Stomach smooth muscle (tissue), 2 donors: Measurements from ENCODE around the gene CYSRT1.
"Not testable (repeated sequence)": the region's sequence is repeated elsewhere in the genome, so short reads cannot be mapped to it uniquely, and the experiment has no call there.

Experiments
- H3K27ac ChIP-seq: one replicate; pipeline ENCODE4 v1.7.0; 2013; ENCODE audit warnings: mild to moderate bottlenecking, low read length, inconsistent platforms
- H3K27me3 ChIP-seq, 2 donors: one replicate each; pipeline ENCODE4 v1.7.0; 2013; ENCODE audit warnings: low read length in 2 of 2; ENCODE audit not compliant: insufficient read depth in 2 of 2, control insufficient read depth in 1 of 2
- H3K36me3 ChIP-seq, 2 donors: one replicate each; pipeline ENCODE4 v1.7.0; 2013; ENCODE audit warnings: low read length in 2 of 2; ENCODE audit not compliant: control insufficient read depth in 2 of 2, insufficient read depth in 2 of 2
- H3K4me1 ChIP-seq: one replicate; pipeline ENCODE4 v1.7.0; 2013; ENCODE audit warnings: low read length; ENCODE audit not compliant: control insufficient read depth, insufficient read depth
- H3K4me3 ChIP-seq, 2 donors: one replicate each; pipeline ENCODE4 v1.7.0; 2013; ENCODE audit warnings: low read length in 2 of 2
- H3K9ac ChIP-seq, 2 donors: one replicate each; pipeline ENCODE4 v1.7.0; 2013; ENCODE audit warnings: low read length in 2 of 2, mild to moderate bottlenecking in 1 of 2
- H3K9me3 ChIP-seq, 2 donors: one replicate each; pipeline ENCODE4 v1.7.0; 2013; ENCODE audit warnings: low read length in 2 of 2; ENCODE audit not compliant: control insufficient read depth in 2 of 2
- donor health status: healthy.
- donor health status: Pancreatic carcinoma.

CYSRT1 gene

DNA sequence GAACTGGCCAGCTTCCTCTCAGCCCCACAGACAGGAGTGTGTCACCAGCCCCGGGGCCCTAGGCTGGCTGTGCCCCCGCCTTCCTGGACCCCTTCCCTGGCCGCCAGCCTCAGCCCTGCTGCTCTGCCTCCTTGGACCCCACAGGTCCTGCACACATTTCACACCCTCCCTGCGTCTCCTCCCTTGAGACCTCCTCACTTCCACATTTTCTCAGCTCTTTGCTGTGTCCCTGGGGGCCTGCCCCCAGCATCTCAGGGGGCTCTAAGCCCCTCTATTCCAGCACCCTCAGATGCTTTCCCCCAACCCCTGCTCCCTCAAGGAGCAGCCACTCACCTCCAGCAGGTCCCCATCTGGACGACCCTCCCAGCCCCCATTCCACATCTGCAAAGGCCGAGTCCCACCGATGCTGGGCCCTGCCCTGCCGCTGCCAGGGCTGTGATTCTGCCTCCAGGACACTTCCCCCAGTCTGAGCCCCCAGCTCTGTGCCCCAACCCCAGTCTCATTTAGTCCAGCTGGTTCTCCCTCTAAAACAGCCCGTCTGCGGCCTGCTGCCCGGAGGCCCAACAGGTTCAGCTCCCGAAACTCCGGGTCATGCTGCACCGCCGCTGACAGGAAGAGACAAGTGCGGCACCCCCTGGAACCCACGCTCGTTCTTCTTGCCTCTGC, 9.9 kb downstream of the CYSRT1 start:
- Histone ChIP-seq H3K9ac (no peak overlapping the region), H3K4me3 (no peak overlapping the region), H3K36me3 (no peaks in the 10 kb centered on the region), H3K4me1 (peaks cover 28% of the 10 kb centered on the region), H3K27ac (no peak overlapping the region), H3K27me3 (peaks cover 31 to 36% of the 10 kb centered on the region in 2 donors), H3K9me3 (no peaks in the 10 kb centered on the region)

DNA sequence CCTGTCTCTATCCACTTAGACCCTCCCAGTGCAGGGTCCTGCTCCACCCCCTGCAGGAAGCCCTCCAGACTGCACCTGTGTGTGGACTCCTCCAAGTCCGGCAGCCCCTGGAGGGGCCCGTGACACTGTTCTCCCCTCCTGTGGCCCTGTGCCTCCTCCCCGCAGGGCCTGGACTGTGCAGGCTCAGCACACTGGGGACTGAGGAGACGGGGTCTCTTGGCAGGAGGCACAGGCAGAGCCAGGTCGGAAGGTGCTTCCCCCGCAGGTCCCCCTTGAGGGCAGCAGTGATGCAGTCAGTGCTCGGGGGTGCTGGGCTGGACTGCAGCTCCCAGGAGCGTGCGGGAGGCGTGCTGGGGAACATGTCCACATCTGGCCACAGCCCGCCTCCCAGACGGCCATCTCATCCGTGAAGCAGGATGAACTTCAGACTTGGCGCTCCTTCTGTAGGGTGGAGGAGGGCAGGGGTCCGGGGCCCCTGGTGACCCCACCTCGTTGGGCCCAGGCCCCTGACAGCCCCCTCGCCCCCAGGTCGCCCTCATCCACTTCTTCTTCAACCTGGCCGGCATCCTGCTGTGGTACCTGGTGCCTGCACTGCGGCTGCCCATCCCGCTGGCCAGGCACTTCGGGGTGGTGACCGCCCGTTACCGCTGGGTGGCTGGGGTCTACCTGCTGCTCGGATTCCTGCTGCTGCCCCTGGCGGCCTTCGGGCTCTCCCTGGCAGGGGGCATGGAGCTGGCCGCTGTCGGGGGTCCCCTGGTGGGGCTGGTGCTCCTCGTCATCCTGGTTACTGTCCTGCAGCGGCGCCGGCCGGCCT, 10.7 kb downstream of the CYSRT1 start:
- H3K36me3 ChIP-seq = no peaks in the 10 kb centered on the region
- H3K27me3 ChIP-seq = peaks cover 27 to 30% of the 10 kb centered on the region in 2 donors
- no peaks in the 10 kb centered on the region for H3K9me3 ChIP-seq
- H3K9ac ChIP-seq = peak overlapping the region in 1 of 2 donors; percentile 22
- peak overlapping the region; percentile 51 to 60 for H3K4me3 ChIP-seq
- H3K4me1 ChIP-seq = peaks cover 33% of the 10 kb centered on the region
- H3K27ac ChIP-seq = no peak overlapping the region

DNA sequence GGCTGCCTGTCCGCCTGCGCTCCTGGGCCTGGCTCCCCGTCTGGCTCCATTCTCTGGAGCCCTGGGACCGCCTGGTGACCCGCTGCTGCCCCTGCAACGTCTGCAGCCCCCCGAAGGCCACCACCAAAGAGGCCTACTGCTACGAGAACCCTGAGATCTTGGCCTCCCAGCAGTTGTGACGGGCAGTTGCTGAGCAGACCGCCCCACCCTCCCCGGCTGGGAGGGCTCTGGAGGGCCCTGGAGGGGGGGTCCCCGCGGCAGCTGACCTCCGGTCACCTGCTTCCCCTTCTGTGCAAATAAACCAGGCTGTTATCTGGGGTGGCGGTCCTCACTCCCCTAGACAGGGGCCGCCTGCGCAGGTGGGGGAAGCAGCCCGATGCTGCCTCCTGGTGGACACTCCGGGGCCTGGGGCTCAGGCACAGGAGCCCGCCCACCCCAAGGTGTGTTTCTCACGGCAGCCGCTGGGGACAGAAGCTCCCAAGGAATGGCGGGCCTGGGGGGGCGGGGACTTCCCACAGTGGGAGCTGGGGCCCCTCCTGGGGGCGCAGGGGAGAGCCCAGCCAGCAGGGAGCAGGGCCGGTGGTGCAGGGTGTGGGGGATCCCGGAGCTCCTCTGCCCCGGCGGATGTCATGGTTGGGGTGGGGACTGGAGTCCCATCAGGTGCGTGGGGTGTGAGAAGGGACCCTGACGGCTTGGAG, 11.4 kb downstream of the CYSRT1 start:
- Histone ChIP-seq H3K4me3 (peak overlapping the region; percentile 51 to 60), H3K9me3 (no peaks in the 10 kb centered on the region), H3K4me1 (peaks cover 33% of the 10 kb centered on the region), H3K9ac (peak overlapping the region; percentile 21 to 22), H3K27ac (no peak overlapping the region), H3K36me3 (no peaks in the 10 kb centered on the region), H3K27me3 (peaks cover 22 to 23% of the 10 kb centered on the region in 2 donors)

DNA sequence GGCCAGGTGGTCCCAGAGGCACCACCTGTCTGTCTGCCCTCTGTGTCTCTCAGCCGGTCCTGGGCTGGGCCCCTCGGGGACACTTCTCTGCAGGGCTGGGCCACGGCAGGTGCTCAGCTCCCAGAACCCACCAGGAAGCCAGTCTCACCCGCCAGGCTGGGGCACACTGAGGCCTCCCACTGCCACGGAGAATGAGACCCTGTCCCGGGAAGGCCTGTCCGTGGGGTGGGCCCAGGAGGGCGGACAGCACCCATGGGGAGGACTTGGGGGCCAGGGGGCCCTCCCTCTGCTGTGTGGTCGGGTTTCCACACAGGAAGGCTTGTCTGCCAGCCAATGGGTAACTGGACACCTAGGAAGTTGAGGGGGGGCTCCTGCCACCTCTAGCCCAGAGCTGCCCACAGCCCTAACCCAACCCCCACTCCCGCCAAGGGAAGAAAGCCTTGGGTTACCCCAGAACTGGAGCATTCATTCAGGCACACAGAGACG, 12.0 kb downstream of the CYSRT1 start:
- H3K36me3 ChIP-seq = peaks cover 0 to under 1% of the 10 kb centered on the region in 2 donors
- H3K9me3 ChIP-seq = no peaks in the 10 kb centered on the region
- peaks cover 37% of the 10 kb centered on the region for H3K4me1 ChIP-seq
- peak overlapping the region in 1 of 2 donors; percentile 35 for H3K4me3 ChIP-seq
- H3K27me3 ChIP-seq = peaks cover 17% of the 10 kb centered on the region in 2 donors
- H3K9ac ChIP-seq = no peak overlapping the region
- H3K27ac ChIP-seq = no peak overlapping the region

GRCh38 chr9:137237759-137238726, 13.1 kb downstream of the CYSRT1 start:
- peaks cover 47% of the 10 kb centered on the region for H3K4me1 ChIP-seq

DNA sequence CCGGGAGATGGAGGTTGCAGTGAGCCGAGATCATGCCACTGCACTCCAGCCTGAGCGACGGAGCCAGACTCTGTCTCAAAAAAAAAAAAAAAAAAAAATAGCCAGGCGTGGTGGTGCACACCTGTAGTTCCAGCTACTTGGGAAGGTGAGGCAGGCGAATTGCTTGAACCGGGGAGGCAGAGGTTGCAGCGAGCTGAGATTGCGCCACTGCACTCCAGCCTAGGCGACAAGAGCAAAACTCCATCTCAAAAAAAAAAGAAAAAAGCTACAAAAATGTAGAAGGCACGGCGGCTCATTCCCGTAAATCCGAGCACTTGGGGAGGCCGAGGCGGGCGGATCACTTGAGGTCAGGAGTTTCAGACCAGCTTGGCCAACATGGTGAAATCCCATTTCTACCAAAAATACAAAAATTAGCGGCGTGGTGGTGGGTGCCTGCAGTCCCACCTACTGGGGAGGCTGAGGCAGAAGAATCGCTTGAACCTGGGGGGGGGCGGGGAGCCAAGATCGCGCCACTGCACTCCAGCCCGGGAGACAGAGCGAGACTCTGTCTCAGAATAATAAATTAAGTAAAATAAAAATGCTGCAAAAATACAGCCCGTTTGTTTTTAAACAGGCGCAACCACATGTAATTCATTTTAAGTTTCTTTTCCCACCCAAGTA, 14.7 kb downstream of the CYSRT1 start:
- H3K4me1 ChIP-seq = peaks cover 57% of the 10 kb centered on the region
- H3K9ac ChIP-seq = peak overlapping the region; percentile 29 to 66
- H3K9me3 ChIP-seq, H3K27me3 ChIP-seq: not testable (repeated sequence)
- H3K27ac ChIP-seq = peak overlapping the region; percentile 88
- H3K36me3 ChIP-seq = peaks cover 10 to 16% of the 10 kb centered on the region in 2 donors
- H3K4me3 ChIP-seq = peak overlapping the region; percentile 69 to 84

More at GRCh38 chr9:137237759-137238726, 13.1 kb downstream of the CYSRT1 start:
- no peak overlapping the region for H3K4me3 ChIP-seq
- H3K36me3 ChIP-seq = peaks cover 6 to 10% of the 10 kb centered on the region in 2 donors
- H3K27me3 ChIP-seq = peaks cover 9 to 15% of the 10 kb centered on the region in 2 donors
- no peak overlapping the region for H3K27ac ChIP-seq
- H3K9me3 ChIP-seq = no peaks in the 10 kb centered on the region
- H3K9ac ChIP-seq = no peak overlapping the region

DNA sequence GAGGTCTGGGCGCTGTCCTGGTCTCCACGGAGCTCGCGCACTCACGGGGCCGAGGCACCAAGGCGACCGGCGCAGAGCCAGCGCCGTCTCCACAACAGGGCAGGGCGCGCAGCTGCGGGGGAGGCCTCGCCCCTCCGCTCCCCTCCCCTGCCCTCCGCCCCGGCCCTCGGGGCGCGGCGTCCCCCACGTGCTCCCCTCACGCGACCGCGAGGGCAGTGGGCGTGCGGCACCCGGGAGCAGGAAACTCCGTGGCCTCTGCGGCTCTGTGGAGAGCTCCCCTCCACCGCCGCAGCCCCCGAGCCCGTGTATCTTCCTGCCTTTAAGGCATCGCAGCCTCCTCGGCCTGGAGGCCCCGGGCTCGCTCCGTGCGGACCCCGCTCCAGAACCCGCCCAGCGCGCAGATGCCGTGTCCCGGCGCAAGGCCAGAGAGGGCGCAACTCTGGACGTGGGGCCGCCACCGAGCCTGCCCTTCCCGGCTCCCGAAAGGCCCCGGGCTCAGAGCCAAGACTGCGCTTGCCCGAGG, 15.4 kb downstream of the CYSRT1 start:
- Histone ChIP-seq H3K4me1 (peaks cover 57% of the 10 kb centered on the region), H3K27me3 (peaks cover 0 to 2% of the 10 kb centered on the region in 2 donors), H3K4me3 (peak overlapping the region; percentile 69 to 84), H3K9ac (peak overlapping the region; percentile 66 to 71), H3K27ac (peak overlapping the region; percentile 88), H3K36me3 (peaks cover 10 to 16% of the 10 kb centered on the region in 2 donors), H3K9me3 (no peaks in the 10 kb centered on the region)

DNA sequence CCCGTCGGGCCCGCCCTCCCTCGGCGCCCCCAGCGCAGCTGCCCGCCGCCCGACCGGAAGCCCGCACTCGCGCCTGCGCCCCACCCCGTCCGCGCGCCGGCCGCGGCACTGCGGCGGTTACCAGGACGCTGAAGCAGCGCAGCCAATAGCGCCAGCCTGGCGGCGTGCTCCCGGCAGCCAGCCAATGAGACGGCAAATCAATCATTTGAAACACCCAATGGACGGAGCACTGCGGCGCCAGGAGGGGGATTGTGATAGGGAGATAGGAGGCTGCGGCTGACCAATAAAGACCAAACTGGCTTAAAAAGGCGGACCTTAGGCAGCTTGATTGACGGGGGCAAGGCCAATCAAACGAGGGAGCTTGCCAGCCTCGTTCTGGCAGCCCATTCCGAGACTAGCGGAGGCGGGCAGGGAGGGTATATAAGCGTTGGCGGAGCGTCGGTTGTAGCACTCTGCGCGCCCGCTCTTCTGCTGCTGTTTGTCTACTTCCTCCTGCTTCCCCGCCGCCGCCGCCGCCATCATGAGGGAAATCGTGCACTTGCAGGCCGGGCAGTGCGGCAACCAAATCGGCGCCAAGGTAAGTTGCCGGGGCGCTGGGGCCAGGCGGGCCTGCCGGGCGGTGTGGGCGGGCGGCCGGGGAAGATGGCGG, 16.0 kb downstream of the CYSRT1 start, which contains the start of gene TUBB4B:
Gene TUBB4B, plus strand, starts transcription at position 447 of the 649 bp plus-strand sequence. Its CDS starts 74 bp downstream, at position 521.
- Histone ChIP-seq H3K9me3 (no peaks in the 10 kb centered on the region), H3K4me3 (peak within 1 kb of the TSS; percentile 79 to 84), H3K27ac (peak within 1 kb of the TSS; percentile 88), H3K27me3 (no peaks in the 10 kb centered on the region), H3K4me1 (peaks cover 53% of the 10 kb centered on the region), H3K9ac (peak within 1 kb of the TSS; percentile 71 to 75), H3K36me3 (peaks cover 10 to 16% of the 10 kb centered on the region in 2 donors)
